H1 (cell line): ENCODE measurements around the gene ADCY9. TPM values are rescaled to one million over a fixed set of nuclear protein-coding genes. Genes with fewer than 3 reads are reported as not detected.

Experiments used
- CTCF ChIA-PET: fragments of 300-600 bp; sonication (Branson Sonifier 250); formaldehyde crosslinking; loops from one replicate; lab custom pipeline; 2021; ENCODE audit not compliant: partially characterized antibody; lab: Charles Lee
- POLR2A ChIA-PET: fragments of 300-600 bp; sonication (Branson Sonifier 250); formaldehyde crosslinking; loops from one replicate; lab custom pipeline; 2021; ENCODE audit warnings: inconsistent platforms; ENCODE audit not compliant: partially characterized antibody; lab: Charles Lee
- DNase-seq, 2 experiments: peaks; one replicate each; pipeline versions ENCODE4 v3.0.0 to v3.0.0-alpha.2; 2010 to 2022; ENCODE audit warnings: low spot score in 2 of 2, low read depth in 1 of 2, mixed read lengths in 1 of 2
- FAIRE-seq: peaks from 2 replicates; lab custom pipeline; 2011; peaks lifted over from hg19 to GRCh38; lab: Jason Lieb, UNC
- H2AFZ ChIP-seq: 2 replicates; pipeline ENCODE4 v1.8.1; 2012; ENCODE audit warnings: low read length, inconsistent platforms
- H2AK5ac ChIP-seq: 2 replicates; pipeline ENCODE4 v1.6.1; 2013; ENCODE audit warnings: low read depth, low read length
- H2BK120ac ChIP-seq: replicated peaks from 2 replicates; pipeline ENCODE3; 2013; ENCODE audit warnings: low read depth, low read length, inconsistent platforms
- H2BK12ac ChIP-seq: 2 replicates; pipeline ENCODE4 v1.6.1; 2013; ENCODE audit warnings: low read depth, low read length
- H2BK15ac ChIP-seq: 2 replicates; pipeline ENCODE4 v1.6.1; 2013; ENCODE audit warnings: low read length
- H2BK20ac ChIP-seq: 2 replicates; pipeline ENCODE4 v1.6.1; 2013; ENCODE audit warnings: low read length
- H2BK5ac ChIP-seq: 2 replicates; pipeline ENCODE4 v1.6.1; 2013; ENCODE audit warnings: low read depth, low read length
- H3K14ac ChIP-seq: 2 replicates; pipeline ENCODE4 v1.6.1; 2013; ENCODE audit warnings: inconsistent platforms; ENCODE audit not compliant: insufficient read length
- H3K18ac ChIP-seq: 2 replicates; pipeline ENCODE4 v1.6.1; 2013; ENCODE audit warnings: low read length; ENCODE audit errors: extremely low read depth
- H3K23ac ChIP-seq: 2 replicates; pipeline ENCODE4 v1.6.1; 2013; ENCODE audit warnings: inconsistent platforms; ENCODE audit not compliant: insufficient read length
- H3K23me2 ChIP-seq: 2 replicates; pipeline ENCODE4 v1.6.1; 2013; ENCODE audit warnings: low read depth, low read length
- H3K27ac ChIP-seq: 2 replicates; pipeline ENCODE4 v1.6.1; 2011; ENCODE audit warnings: low read depth, low read length, inconsistent platforms
- H3K27me3 ChIP-seq, 4 experiments: replicated peaks in 1 of 4; 1 replicate in 1 of 4; 2 replicates in 3 of 4; pipeline versions ENCODE4 v1.6.1 to v1.8.1; 2011 to 2013; ENCODE audit warnings: low read length in 3 of 4, mild to moderate bottlenecking in 3 of 4, inconsistent platforms in 2 of 4, mixed read lengths in 2 of 4, moderate library complexity in 1 of 4; ENCODE audit not compliant: control insufficient read depth in 3 of 4, insufficient read depth in 3 of 4; ENCODE audit errors: extremely low read depth in 1 of 4
- H3K36me3 ChIP-seq, 4 experiments: 2 replicates each; pipeline versions ENCODE4 v1.6.1 to v1.8.1; 2011 to 2013; ENCODE audit warnings: mild to moderate bottlenecking in 4 of 4, low read length in 3 of 4, moderate library complexity in 2 of 4, control low read depth in 1 of 4, inconsistent platforms in 1 of 4; ENCODE audit not compliant: insufficient read depth in 4 of 4, control insufficient read depth in 2 of 4
- H3K4ac ChIP-seq: replicated peaks from 2 replicates; pipeline ENCODE3; 2013; ENCODE audit warnings: low read length, low read depth, mixed read lengths, inconsistent platforms; ENCODE audit not compliant: insufficient read length
- H3K4me1 ChIP-seq, 4 experiments: replicated peaks in 1 of 4; 1 replicate in 1 of 4; 2 replicates in 3 of 4; pipeline versions ENCODE4 v1.6.1 to v1.8.1; 2011 to 2013; ENCODE audit warnings: low read length in 3 of 4, inconsistent platforms in 2 of 4, mixed read lengths in 1 of 4; ENCODE audit not compliant: insufficient read depth in 4 of 4, control insufficient read depth in 3 of 4
- H3K4me2 ChIP-seq, 2 experiments: 2 replicates each; pipeline versions ENCODE4 v1.6.1 to v1.8.1; 2011 to 2013; ENCODE audit warnings: low read depth in 2 of 2, low read length in 2 of 2, control low read depth in 1 of 2, inconsistent platforms in 1 of 2, mild to moderate bottlenecking in 1 of 2; ENCODE audit not compliant: insufficient read depth in 1 of 2
- H3K4me3 ChIP-seq, 4 experiments: fragments of 200-600, 300-600 bp in 1 of 4; sonication (generic), shearing (Covaris generic), sonication (Bioruptor Twin) in 1 of 4; 2 replicates each; pipeline versions ENCODE4 v1.5.1 to v1.8.1; 2011 to 2016; ENCODE audit warnings: low read length in 4 of 4, low read depth in 3 of 4, control low read depth in 2 of 4, inconsistent platforms in 2 of 4, mild to moderate bottlenecking in 2 of 4, mixed read lengths in 1 of 4, moderate library complexity in 1 of 4; ENCODE audit not compliant: insufficient read depth in 2 of 4; ENCODE audit errors: extremely low read depth in 1 of 4
- H3K56ac ChIP-seq: replicated peaks from 2 replicates; pipeline ENCODE3; 2013; ENCODE audit warnings: low read depth, mild to moderate bottlenecking, mixed read lengths, low read length, inconsistent platforms; ENCODE audit not compliant: insufficient read length
- H3K79me1 ChIP-seq: 2 replicates; pipeline ENCODE4 v1.6.1; 2013; ENCODE audit warnings: low read depth, low read length, control low read depth
- H3K79me2 ChIP-seq, 2 experiments: 2 replicates each; pipeline versions ENCODE4 v1.6.1 to v1.8.1; 2012 to 2013; ENCODE audit warnings: low read length in 2 of 2, mild to moderate bottlenecking in 2 of 2, inconsistent platforms in 1 of 2; ENCODE audit not compliant: insufficient read depth in 2 of 2, control insufficient read depth in 1 of 2
- H3K9ac ChIP-seq, 4 experiments: replicated peaks in 1 of 4; 1 replicate in 1 of 4; 2 replicates in 3 of 4; pipeline versions ENCODE4 v1.6.1 to v1.8.1; 2011 to 2013; ENCODE audit warnings: low read depth in 3 of 4, low read length in 3 of 4, control low read depth in 2 of 4, mild to moderate bottlenecking in 2 of 4, moderate library complexity in 2 of 4, inconsistent platforms in 1 of 4; ENCODE audit errors: extremely low read depth in 1 of 4
- H3K9me3 ChIP-seq, 2 experiments: 2 replicates each; pipeline versions ENCODE4 v1.6.1 to v1.8.1; 2012 to 2013; ENCODE audit warnings: mild to moderate bottlenecking in 2 of 2, moderate library complexity in 2 of 2, control low read depth in 1 of 2, inconsistent platforms in 1 of 2, low read depth in 1 of 2, low read length in 1 of 2, mixed read lengths in 1 of 2; ENCODE audit not compliant: insufficient read depth in 2 of 2
- H4K20me1 ChIP-seq, 2 experiments: replicated peaks in 1 of 2; 2 replicates each; pipeline versions ENCODE3 to v1.8.1; 2011 to 2013; ENCODE audit warnings: inconsistent platforms in 2 of 2, low read length in 2 of 2, mild to moderate bottlenecking in 1 of 2; ENCODE audit not compliant: insufficient read depth in 2 of 2, control insufficient read depth in 1 of 2
- H4K5ac ChIP-seq: 2 replicates; pipeline ENCODE4 v1.6.1; 2013; ENCODE audit warnings: low read length, low read depth, mixed read lengths, inconsistent platforms; ENCODE audit not compliant: insufficient read length
- H4K8ac ChIP-seq: 2 replicates; pipeline ENCODE4 v1.8.0; 2013; ENCODE audit warnings: mild to moderate bottlenecking, moderate library complexity, low read length, inconsistent platforms; ENCODE audit not compliant: insufficient read depth; ENCODE audit errors: extremely low read depth
- H4K91ac ChIP-seq: replicated peaks from 2 replicates; pipeline ENCODE3; 2013; ENCODE audit warnings: low read length, mixed read lengths, inconsistent platforms; ENCODE audit not compliant: insufficient read length
- CHD1 ChIP-seq: IDR thresholded peaks from 2 replicates; pipeline ENCODE4 v1.6.1; 2012; ENCODE audit warnings: low read depth, low read length, improper control_type of control experiment
- EGR1 ChIP-seq: IDR thresholded peaks from 2 replicates; pipeline ENCODE4 v1.6.1; 2011; ENCODE audit warnings: low read depth, low read length, borderline replicate concordance
- NRF1 ChIP-seq: IDR thresholded peaks from 2 replicates; pipeline ENCODE4 v1.6.1; 2011; ENCODE audit warnings: mild to moderate bottlenecking, low read depth, low read length, improper control_type of control experiment
- SIRT6 ChIP-seq: IDR thresholded peaks from one replicate; pipeline ENCODE4 v1.7.1; 2012; ENCODE audit warnings: low read length, inconsistent platforms
- SP2 ChIP-seq: IDR thresholded peaks from 2 replicates; pipeline ENCODE4 v1.6.1; 2012; ENCODE audit warnings: mild to moderate bottlenecking, low read length, inconsistent platforms
- SRF ChIP-seq: IDR thresholded peaks from 2 replicates; pipeline ENCODE4 v1.6.1; 2011; ENCODE audit warnings: mild to moderate bottlenecking, low read depth, low read length, moderate library complexity
- TBP ChIP-seq: IDR thresholded peaks from 2 replicates; pipeline ENCODE4 v1.6.1; 2011; ENCODE audit warnings: low read depth, low read length, improper control_type of control experiment
- TCF12 ChIP-seq: IDR thresholded peaks from 2 replicates; pipeline ENCODE4 v1.6.1; 2011; ENCODE audit warnings: low read depth, mild to moderate bottlenecking, low read length
- ZNF274 ChIP-seq: IDR thresholded peaks from 2 replicates; pipeline ENCODE4 v1.7.0; 2012; ENCODE audit warnings: low read length, borderline replicate concordance; ENCODE audit errors: extremely low read depth
- WGBS, 2 experiments: shearing (Covaris generic) in 1 of 2; methylation state at CpG; one replicate each; pipeline versions ENCODE4 v1.1.6 to v1.1.7; 2013 to 2015; ENCODE audit warnings: low lambda C conversion rate in 2 of 2, mixed read lengths in 2 of 2, inconsistent platforms in 1 of 2, low coverage in 1 of 2, missing lambda C conversion rate in 1 of 2; ENCODE audit not compliant: insufficient replicate concordance in 2 of 2, insufficient coverage in 1 of 2, insufficient read length in 1 of 2; ENCODE audit errors: extremely low coverage in 1 of 2, missing lambda C conversion rate in 1 of 2; 5-methylcytosine and 5-hydroxymethylcytosine counted together
- polyA plus RNA-seq, 7 experiments: library from polyadenylated mRNA; depleted of rRNA in 3 of 7; stranded (reverse) in 5 of 7; unstranded in 2 of 7; fragments of >200 nt in 5 of 7; fragments of 200-250 nt in 2 of 7; gene quantifications; 1 replicate in 5 of 7; 2 replicates in 1 of 7; 4 replicates in 1 of 7; pipeline versions ENCODE4 v1.2.1 to v1.2.3, GENCODE V29; 2011 to 2013; ENCODE audit warnings: missing spikeins in 2 of 7, mixed read lengths in 2 of 7
- total RNA-seq: library from RNA; stranded (reverse); fragmentation: NEBNext Ultra II Directional; extraction: Animal tissue kit (Norgen Biotek cat#: 25700); gene quantifications from 2 replicates; pipeline ENCODE4 v1.2.1, GENCODE V29; 2021
- TF ChIP-seq, protein P1 (sequence below): IDR thresholded peaks from 2 replicates; pipeline ENCODE4 v1.6.1; 2011; ENCODE audit warnings: low read length, improper control_type of control experiment
- TF ChIP-seq, protein P2 (sequence below): IDR thresholded peaks from 2 replicates; pipeline ENCODE4 v1.6.1; 2012; ENCODE audit warnings: low read length, inconsistent platforms

Gene ADCY9
- total and polyA plus RNA-seq, 2 of the 8 experiments (the other 6 are each of a cell fraction or from before 2014, with no cell fraction given) = 5.4 to 13.1 TPM

DNA sequence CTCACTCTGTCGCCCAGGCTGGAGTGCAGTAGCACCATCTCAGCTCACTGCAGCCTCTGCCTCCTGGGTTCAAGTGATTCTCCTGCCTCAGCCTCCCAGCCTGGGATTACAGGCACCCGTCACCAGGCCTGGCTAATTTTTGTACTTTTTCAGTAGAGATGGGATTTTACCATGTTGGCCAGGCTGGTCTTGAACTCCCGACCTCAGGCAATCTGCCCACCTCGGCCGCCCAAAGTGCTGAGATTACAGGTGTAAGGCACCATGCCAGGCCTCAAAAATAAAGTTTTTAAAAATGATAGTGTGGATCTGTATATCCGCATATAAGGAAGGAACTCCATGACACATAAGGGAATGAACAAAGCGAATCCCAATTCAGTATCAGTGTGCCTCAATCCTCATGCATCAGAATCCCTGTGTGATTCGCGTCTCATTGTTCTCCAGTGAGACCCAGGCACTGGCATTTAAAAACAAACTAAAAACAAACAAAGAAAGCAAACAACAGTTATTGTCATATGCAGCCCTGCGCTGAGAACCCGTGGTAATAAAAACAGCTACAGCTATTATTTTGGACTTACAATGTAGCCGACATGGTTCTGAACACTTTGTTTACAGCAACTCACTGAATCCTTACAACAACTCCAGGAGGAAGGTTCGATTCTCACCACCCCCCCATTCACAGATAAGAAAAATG lies 181.6 kb downstream of the ADCY9 start:
- H4K5ac ChIP-seq = no peak overlapping the region
- no peak overlapping the region for H4K91ac ChIP-seq
- H3K79me1 ChIP-seq = no peaks in the 10 kb centered on the region
- DNase-seq (no peak), FAIRE-seq (no peak)
- H2BK20ac ChIP-seq = no peak overlapping the region
- 87% methylated on average over 13 of the region's 13 CpGs; no CpG with 5 or more reads in 1 of the 2 experiments for WGBS, 2 experiments
- no peak overlapping the region for H3K23ac ChIP-seq
- H3K18ac ChIP-seq = no peak overlapping the region
- H2BK5ac ChIP-seq = no peak overlapping the region
- no peak overlapping the region for H2AFZ ChIP-seq
- no peak overlapping the region for H4K8ac ChIP-seq
- no peaks in the 10 kb centered on the region for H3K79me2 ChIP-seq
- no peak overlapping the region for H3K4me3 ChIP-seq
- H4K20me1 ChIP-seq = no peaks in the 10 kb centered on the region
- H2BK12ac ChIP-seq = no peak overlapping the region
- H3K9ac ChIP-seq = no peak overlapping the region
- H3K56ac ChIP-seq = no peak overlapping the region
- ChIA-PET POLR2A (interaction anchor here (0.5 kb wide), 1 partner anchor 461 kb away, joined by 3 read pairs; no protein-coding TSS in a partner anchor), CTCF (interaction anchor here (0.9 kb wide), 1 partner anchor 12 kb away, joined by 4 read pairs; no protein-coding TSS in a partner anchor)
- peaks cover 0 to 4% (median 2%) of the 10 kb centered on the region in 4 experiments; a peak in 3 of 7 replicates for H3K4me1 ChIP-seq
- no peak overlapping the region for H2AK5ac ChIP-seq
- no peak overlapping the region for H2BK15ac ChIP-seq
- no peak overlapping the region for H2BK120ac ChIP-seq
- H3K4ac ChIP-seq = no peak overlapping the region
- H3K27ac ChIP-seq = no peak overlapping the region
- no peaks in the 10 kb centered on the region; the same call in 1 of the 2 replicates for H3K23me2 ChIP-seq
- H3K36me3 ChIP-seq = no peaks in the 10 kb centered on the region
- no peaks in the 10 kb centered on the region for H3K9me3 ChIP-seq
- no peak overlapping the region for H3K4me2 ChIP-seq
- H3K14ac ChIP-seq = no peak overlapping the region
- H3K27me3 ChIP-seq = peaks cover 0 to 2% (median 1%) of the 10 kb centered on the region in 4 experiments; a peak in 1 of 7 replicates
- TF ChIP-seq SIRT6 = no peak
- TF ChIP-seq, protein P1, sequence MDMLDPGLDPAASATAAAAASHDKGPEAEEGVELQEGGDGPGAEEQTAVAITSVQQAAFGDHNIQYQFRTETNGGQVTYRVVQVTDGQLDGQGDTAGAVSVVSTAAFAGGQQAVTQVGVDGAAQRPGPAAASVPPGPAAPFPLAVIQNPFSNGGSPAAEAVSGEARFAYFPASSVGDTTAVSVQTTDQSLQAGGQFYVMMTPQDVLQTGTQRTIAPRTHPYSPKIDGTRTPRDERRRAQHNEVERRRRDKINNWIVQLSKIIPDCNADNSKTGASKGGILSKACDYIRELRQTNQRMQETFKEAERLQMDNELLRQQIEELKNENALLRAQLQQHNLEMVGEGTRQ = no peak
- no peak for TF ChIP-seq EGR1
- no peak for TF ChIP-seq SP2
- TF ChIP-seq ZNF274 = no peak
- TF ChIP-seq TBP = no peak
- no peak for TF ChIP-seq NRF1
- no peak for TF ChIP-seq SRF
- TF ChIP-seq, protein P2, sequence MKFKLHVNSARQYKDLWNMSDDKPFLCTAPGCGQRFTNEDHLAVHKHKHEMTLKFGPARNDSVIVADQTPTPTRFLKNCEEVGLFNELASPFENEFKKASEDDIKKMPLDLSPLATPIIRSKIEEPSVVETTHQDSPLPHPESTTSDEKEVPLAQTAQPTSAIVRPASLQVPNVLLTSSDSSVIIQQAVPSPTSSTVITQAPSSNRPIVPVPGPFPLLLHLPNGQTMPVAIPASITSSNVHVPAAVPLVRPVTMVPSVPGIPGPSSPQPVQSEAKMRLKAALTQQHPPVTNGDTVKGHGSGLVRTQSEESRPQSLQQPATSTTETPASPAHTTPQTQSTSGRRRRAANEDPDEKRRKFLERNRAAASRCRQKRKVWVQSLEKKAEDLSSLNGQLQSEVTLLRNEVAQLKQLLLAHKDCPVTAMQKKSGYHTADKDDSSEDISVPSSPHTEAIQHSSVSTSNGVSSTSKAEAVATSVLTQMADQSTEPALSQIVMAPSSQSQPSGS = no peak
- TF ChIP-seq CHD1 = no peak
- no peak for TF ChIP-seq TCF12
